Astrocyte (in vitro differentiated cells and primary cell): ENCODE measurements around the gene SP6.

Experiments used
- CTCF ChIP-seq: IDR thresholded peaks from 2 replicates; pipeline ENCODE4 v1.5.1; 2011; ENCODE audit warnings: low read depth, mild to moderate bottlenecking, inconsistent platforms, low read length, moderate library complexity; ENCODE audit not compliant: insufficient read depth
- EZH2 ChIP-seq: IDR thresholded peaks from 2 replicates; pipeline ENCODE4 v1.6.1; 2012; ENCODE audit warnings: mild to moderate bottlenecking, low read length, inconsistent platforms; ENCODE audit not compliant: insufficient read depth

DNA sequence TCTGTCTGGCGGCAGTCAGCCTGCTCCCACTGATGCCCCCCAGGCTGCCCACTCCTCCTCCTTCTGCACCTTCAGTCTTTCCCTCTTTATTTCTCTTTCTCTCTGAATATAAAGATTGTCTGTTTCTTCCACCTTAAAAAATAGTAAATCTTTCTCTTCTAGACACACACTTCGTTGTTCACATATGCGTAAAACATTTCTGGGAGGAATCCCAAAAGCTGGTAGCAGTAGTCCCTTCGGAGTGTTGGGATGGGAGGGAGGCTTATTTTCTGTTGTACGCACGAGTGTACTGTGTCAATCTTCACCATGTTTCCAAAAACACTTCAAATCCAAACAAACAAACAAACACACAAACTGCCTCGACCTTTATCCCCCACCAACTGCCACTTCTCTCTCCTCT is 39.3 kb downstream of the SP6 start:
- TF ChIP-seq CTCF (no peak), EZH2 (no peak)
